Breast epithelium (tissue), 4 donors: ENCODE data around the gene CORO7. TPM values are rescaled to one million over a fixed set of nuclear protein-coding genes. Genes with fewer than 3 reads are reported as not detected.
A peak's percentile ranks its signal among the peaks of the same experiment; 100 is the strongest.

Experiments
- DNase-seq, 2 donors: peaks; one replicate each; pipeline ENCODE4 v3.0.0-alpha.2; 2019; ENCODE audit warnings: low spot score in 2 of 2
- H3K27ac ChIP-seq, 2 donors: fragments of 200-600 bp; sonication (generic) in 1 of 2; one replicate each; pipeline ENCODE4 v1.5.1; 2016 to 2019; ENCODE audit warnings: mild to moderate bottlenecking in 1 of 2
- H3K27me3 ChIP-seq, 2 donors: fragments of 200-600 bp; sonication (generic) in 1 of 2; one replicate each; pipeline versions ENCODE4 v1.5.1 to v1.6.0; 2017 to 2019; ENCODE audit warnings: control low read depth in 1 of 2, mild to moderate bottlenecking in 1 of 2
- H3K36me3 ChIP-seq: fragments of 200-600 bp; one replicate; pipeline ENCODE4 v1.5.1; 2019
- H3K4me1 ChIP-seq, 2 donors: fragments of 200-600 bp; sonication (generic); one replicate each; pipeline ENCODE4 v1.5.1; 2016 to 2019; ENCODE audit warnings: control low read depth in 1 of 2
- H3K4me3 ChIP-seq, 3 donors: fragments of 200-600 bp; sonication (generic); 1 replicate in 2 of 3; 2 replicates in 1 of 3; pipeline ENCODE4 v1.5.1; 2016 to 2019; ENCODE audit warnings: mild to moderate bottlenecking in 3 of 3, moderate library complexity in 2 of 3
- H3K9me3 ChIP-seq, 2 donors: fragments of 200-600 bp; sonication (generic) in 1 of 2; one replicate each; pipeline ENCODE4 v1.5.1; 2016 to 2019; ENCODE audit warnings: control low read depth in 1 of 2
- POLR2A ChIP-seq: fragments of 450-650 bp; IDR thresholded peaks from one replicate; pipeline ENCODE4 v1.6.1; 2016; ENCODE audit warnings: antibody characterized with exemption, mild to moderate bottlenecking, moderate library complexity
- POLR2AphosphoS5 ChIP-seq, 3 donors: sonication (generic); formaldehyde crosslinking; IDR thresholded peaks; one replicate each; pipeline ENCODE4 v1.6.1; 2017; ENCODE audit warnings: antibody characterized with exemption in 3 of 3
- intact Hi-C: fragments of 100-400 bp; cut with DNase I; formaldehyde crosslinking; loops from one replicate; pipeline ENCODE4 v1.15.1; 2023; ENCODE audit warnings: low total_unique reads
- total RNA-seq, 3 donors: library from RNA; depleted of rRNA; stranded (reverse); fragments of >200 nt; gene quantifications; one replicate each; pipeline ENCODE4 v1.1.0, GENCODE V29; 2016
- TF ChIP-seq, protein P1 (sequence below), 3 donors: fragments of 450-650 bp; IDR thresholded peaks; one replicate each; pipeline ENCODE4 v1.5.1; 2016 to 2017; ENCODE audit warnings: antibody characterized with exemption in 3 of 3, mild to moderate bottlenecking in 3 of 3, moderate library complexity in 3 of 3

CORO7 gene
- total RNA-seq, 3 donors from 2014 or later, result 19.7 to 25.9 (median 22.7) TPM

DNA sequence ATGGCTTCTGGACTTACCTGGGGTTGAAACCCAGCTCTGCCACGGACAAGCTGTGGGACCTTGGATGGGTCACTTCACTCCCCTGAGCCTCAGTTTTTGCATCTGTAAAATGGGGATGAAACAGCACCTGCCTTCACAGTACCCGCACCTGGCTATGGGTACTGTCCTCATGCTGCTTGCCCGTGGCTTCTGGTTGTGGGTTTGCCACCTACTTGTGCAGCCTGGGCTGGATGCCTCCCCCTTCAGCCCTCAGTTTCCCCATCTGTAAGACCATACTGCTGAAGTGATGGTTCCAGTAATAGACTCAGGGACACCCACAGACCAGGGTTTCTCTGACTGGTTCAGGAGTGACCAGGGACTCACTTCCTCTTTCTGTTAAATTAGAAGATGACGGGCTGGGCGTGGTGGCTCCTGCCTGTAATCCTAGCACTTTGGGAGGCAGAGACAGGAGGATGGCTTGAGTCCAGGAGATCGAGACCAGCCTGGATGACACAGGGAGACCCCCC lies 91.1 kb downstream of the CORO7 start:
- no peaks in the 10 kb centered on the region for H3K9me3 ChIP-seq
- no peak overlapping the region for H3K4me3 ChIP-seq
- TF ChIP-seq, protein P1, sequence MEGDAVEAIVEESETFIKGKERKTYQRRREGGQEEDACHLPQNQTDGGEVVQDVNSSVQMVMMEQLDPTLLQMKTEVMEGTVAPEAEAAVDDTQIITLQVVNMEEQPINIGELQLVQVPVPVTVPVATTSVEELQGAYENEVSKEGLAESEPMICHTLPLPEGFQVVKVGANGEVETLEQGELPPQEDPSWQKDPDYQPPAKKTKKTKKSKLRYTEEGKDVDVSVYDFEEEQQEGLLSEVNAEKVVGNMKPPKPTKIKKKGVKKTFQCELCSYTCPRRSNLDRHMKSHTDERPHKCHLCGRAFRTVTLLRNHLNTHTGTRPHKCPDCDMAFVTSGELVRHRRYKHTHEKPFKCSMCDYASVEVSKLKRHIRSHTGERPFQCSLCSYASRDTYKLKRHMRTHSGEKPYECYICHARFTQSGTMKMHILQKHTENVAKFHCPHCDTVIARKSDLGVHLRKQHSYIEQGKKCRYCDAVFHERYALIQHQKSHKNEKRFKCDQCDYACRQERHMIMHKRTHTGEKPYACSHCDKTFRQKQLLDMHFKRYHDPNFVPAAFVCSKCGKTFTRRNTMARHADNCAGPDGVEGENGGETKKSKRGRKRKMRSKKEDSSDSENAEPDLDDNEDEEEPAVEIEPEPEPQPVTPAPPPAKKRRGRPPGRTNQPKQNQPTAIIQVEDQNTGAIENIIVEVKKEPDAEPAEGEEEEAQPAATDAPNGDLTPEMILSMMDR (IDR thresholded peaks at IDR 0.05), result no peak
- TF ChIP-seq POLR2AphosphoS5 (IDR thresholded peaks at IDR 0.05), result no peak
- H3K27ac ChIP-seq, result peak overlapping the region; percentile 88 to 97
- H3K27me3 ChIP-seq, result no peaks in the 10 kb centered on the region
- intact Hi-C loops, result loop anchor here (10.0 kb wide), 1 partner anchor 51 kb away; the partner anchor contains the start of gene TFAP4
- H3K36me3 ChIP-seq, result no peaks in the 10 kb centered on the region
- DNase-seq, result no peak
- H3K4me1 ChIP-seq, result peaks cover 19 to 46% of the 10 kb centered on the region in 2 donors

- intact Hi-C loops, result loop anchor here (10.0 kb wide), 1 partner anchor 50 kb away; the partner anchor contains the start of gene TFAP4
- peak overlapping the region in 1 of 3 donors; percentile 46 for H3K4me3 ChIP-seq
- H3K9me3 ChIP-seq, result no peaks in the 10 kb centered on the region
These were observed 91.7 kb downstream of the CORO7 start for GRCh38 chr16:4324492-4325252.

GRCh38 chr16:4323845-4324488 lies 92.4 kb downstream of the CORO7 start:
- TF ChIP-seq POLR2AphosphoS5 (IDR thresholded peaks at IDR 0.05) (no peak), POLR2A (no peak)
- TF ChIP-seq, protein P1 (IDR thresholded peaks at IDR 0.05), result no peak
- Histone ChIP-seq H3K27me3 (no peaks in the 10 kb centered on the region), H3K9me3 (no peaks in the 10 kb centered on the region), H3K4me1 (peaks cover 25 to 44% of the 10 kb centered on the region in 2 donors), H3K4me3 (peak overlapping the region in 1 of 3 donors; percentile 46), H3K27ac (peak overlapping the region; percentile 88 to 97), H3K36me3 (no peaks in the 10 kb centered on the region)
- intact Hi-C loops, result loop anchor here (10.0 kb wide), 1 partner anchor 49 kb away; the partner anchor contains the start of gene TFAP4
- DNase-seq, result no peak

More at GRCh38 chr16:4324492-4325252, 91.7 kb downstream of the CORO7 start:
- H3K4me1 ChIP-seq, result peaks cover 24 to 46% of the 10 kb centered on the region in 2 donors
- no peaks in the 10 kb centered on the region for H3K27me3 ChIP-seq
- H3K27ac ChIP-seq, result peak overlapping the region; percentile 88 to 97
- H3K36me3 ChIP-seq, result no peaks in the 10 kb centered on the region
- DNase-seq, result no peak
- TF ChIP-seq, protein P1 (IDR thresholded peaks at IDR 0.05), result no peak
- no peak for TF ChIP-seq POLR2A
- TF ChIP-seq POLR2AphosphoS5 (IDR thresholded peaks at IDR 0.05), result no peak

GRCh38 chr16:4323071-4323844 lies 93.1 kb downstream of the CORO7 start:
- intact Hi-C loops, result loop anchor here (10.0 kb wide), 1 partner anchor 48 kb away; the partner anchor contains the start of gene TFAP4
- peak in 1 of 2 donors; percentile 66 for DNase-seq
- Histone ChIP-seq H3K4me1 (peaks cover 19 to 43% of the 10 kb centered on the region in 2 donors), H3K27ac (peak overlapping the region; percentile 88 to 97), H3K4me3 (peak overlapping the region in 1 of 3 donors; percentile 46), H3K9me3 (no peaks in the 10 kb centered on the region), H3K36me3 (no peaks in the 10 kb centered on the region), H3K27me3 (no peaks in the 10 kb centered on the region)
- TF ChIP-seq, protein P1 (IDR thresholded peaks at IDR 0.05), result no peak
- no peak for TF ChIP-seq POLR2A
- TF ChIP-seq POLR2AphosphoS5 (IDR thresholded peaks at IDR 0.05), result no peak
